NCI-H1417 (cell line): ENCODE results near the gene BCAR3.
"Not testable (repeated sequence)": the region's sequence is repeated elsewhere in the genome, so short reads cannot be mapped to it uniquely, and the experiment has no call there.

Source experiments
- DNase-seq, 3 experiments: peaks; one replicate each; lab custom pipeline; 2025; lab: John Stamatoyannopoulos, UW

Gene BCAR3

GRCh38 chr1:93705892-93706500, 24.4 kb upstream of the BCAR3 start:
- no peak for DNase-seq

DNA sequence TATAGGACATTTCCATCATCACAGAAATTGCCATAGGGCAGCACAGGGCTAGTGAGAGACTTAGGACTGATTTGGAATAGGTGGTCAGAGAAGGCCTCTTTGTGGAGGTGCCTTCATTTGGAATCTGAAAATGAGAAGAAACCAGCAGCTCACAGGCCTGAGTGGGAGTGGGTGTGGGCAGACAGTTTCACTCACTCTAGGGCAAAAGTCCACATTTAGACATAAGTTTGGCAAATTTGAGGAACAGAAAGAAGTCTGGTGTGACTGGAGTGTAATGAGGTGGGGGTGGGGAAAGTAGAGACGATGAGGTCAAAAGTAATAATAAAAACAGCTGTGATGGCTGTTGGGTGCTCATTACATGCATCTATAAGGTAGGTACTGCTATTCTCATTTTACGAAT, 22.4 kb upstream of the BCAR3 start:
- DNase-seq: no peak

DNA sequence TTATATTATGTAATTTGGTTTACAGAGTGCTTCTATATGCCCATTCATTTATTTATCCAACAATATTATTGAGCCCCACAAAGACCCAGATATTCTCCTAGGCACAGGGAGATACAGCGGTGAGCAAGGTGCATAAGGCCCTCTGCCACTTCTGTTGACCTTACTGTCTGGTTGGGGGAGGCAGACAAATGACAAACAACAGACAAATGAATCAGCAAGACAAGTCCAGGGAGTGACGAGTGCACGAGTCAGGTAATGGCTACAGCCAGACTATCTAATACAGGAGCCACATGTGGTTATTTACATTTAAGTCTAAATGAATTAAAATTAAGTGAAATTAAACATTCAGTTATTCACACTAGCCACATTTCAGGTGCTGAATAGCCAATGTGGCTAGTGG, 22.0 kb upstream of the BCAR3 start:
- peak in 1 of 3 experiments; percentile 52 for DNase-seq

DNA sequence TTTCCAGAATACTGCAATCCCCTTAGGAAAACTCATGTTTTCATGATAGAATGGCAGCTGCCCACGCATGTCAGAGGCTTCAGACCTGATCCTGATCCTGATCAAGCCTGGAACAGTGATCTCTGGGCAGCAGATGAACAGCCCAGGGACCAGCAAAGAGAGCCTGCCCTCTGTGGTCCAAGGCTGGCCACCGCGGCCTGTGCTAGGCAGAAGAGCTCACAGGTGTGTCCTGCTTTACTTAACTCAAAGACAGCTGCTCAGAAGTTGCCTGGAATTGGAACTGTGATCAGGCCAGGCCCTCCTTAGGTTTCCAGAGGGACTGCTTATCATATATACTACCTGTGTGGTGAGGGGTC, 21.2 kb upstream of the BCAR3 start:
- DNase-seq: no peak

DNA sequence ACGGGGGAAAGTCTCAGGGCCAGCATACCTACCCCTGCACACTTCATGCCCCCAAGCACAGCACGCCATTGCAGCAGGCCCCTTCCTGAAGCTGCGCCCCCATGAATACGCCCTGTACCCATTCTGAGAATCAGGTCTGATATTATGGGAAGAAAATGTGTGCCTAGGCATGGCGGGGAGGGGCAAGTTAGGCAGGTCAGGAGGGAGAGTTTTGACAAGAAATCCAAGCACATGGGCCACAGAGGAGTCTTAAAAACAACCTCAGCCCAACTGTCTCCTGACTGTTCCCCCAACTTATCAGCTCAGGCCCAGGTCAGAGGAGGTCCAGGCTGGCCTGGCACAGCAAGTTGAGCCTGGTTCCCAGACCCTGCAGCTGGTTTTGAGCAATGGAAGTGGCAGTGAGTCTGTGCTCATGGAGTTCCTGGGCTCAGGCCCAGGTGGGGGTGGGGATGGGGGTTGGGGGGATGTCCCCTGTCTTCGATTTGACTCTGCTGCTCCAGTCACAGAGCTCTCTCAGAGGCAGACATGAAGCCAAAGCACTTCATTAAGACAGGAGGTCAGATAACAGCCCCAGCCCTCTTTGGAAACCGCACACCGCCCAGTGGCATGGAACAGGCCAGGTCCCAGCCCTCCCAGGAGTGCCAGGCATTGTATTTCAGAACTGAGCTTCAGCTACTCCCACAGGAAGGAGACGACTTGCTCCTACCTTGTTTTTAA, 20.6 kb upstream of the BCAR3 start:
- DNase-seq: peak in 1 of 3 experiments; percentile 66

DNA sequence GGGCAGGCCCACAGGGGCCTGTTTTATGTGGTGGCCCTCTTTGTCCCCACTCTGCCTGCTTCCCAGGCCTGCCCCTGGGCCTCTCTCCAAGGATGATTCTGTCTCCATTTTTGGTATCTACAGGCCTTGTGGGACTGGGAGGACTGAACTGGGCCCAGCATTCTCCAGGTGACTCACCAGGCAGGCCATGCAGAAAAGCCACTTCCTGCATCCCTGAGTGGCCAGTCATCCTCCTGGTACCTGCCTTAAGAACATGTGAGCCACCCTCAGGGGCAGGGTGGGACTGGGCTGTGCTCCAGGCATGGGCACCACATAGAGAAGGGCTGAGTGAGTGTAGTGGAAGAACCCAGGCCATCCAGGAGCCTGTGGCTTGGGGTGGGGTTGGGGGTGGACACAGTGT, 20.0 kb upstream of the BCAR3 start:
- DNase-seq: no peak

DNA sequence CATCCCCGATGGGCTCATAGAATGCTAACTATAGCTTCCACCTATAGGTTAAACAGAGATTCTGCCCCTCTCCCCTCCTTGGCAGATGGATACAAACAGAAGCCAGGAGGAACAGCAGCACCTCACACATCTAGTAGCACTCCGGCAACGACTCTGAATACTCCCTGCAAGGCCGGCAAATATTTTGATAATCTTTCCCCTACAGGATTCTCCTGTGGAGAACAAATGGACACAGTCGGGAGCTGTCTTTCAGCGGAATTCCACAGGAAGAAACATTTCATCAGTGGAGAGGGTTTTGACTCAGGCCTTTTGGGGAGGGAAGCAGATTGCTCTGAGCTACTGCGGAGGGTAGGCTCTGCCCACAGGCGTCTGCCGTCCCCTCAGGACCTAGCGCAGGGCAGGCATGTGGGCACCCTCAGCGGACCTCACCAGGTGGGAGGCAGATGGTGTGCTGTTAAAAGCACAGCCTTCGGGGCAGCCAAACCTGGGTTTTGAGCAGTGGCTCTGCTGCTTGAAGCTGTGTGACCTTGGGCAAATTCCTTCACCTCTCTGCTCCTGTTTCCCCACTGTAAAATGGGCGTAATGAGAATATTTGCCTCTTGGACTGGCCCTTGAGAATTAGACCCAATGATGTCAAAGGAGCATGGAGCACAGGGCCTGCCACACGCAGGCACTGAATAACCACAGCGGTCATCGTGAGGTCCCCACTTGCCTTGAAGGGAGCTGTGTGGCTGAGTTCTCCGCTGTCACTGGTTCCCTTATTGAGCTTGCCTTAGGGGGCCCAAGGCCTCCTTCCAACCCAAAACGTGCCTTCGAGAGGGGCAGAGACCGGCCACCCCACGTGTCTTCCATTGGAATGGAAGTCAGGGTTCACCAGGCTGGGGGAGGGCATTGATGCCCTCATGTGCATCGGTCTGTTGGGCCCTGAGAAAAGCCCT, 19.2 kb upstream of the BCAR3 start:
- DNase-seq: no peak

GRCh38 chr1:93699503-93700168, 18.0 kb upstream of the BCAR3 start:
- no peak for DNase-seq

DNA sequence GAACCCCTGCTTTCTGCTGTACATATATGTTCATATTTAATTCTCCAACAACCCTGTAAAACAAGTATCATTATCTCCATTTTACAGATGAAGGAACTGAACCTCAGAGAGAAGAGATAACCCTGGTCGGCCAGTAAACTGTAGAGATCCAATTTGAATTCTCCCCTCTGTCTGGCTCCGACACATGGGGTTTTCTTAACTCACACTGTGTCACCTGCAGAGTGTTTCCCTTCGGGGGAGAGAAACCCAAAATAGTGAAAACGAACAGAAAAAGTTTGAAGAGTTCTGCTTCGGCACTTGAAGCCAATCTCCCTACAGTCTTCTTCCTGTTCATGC, 17.4 kb upstream of the BCAR3 start:
- DNase-seq: no peak

GRCh38 chr1:93698329-93699048, 16.9 kb upstream of the BCAR3 start:
- DNase-seq: no peak

DNA sequence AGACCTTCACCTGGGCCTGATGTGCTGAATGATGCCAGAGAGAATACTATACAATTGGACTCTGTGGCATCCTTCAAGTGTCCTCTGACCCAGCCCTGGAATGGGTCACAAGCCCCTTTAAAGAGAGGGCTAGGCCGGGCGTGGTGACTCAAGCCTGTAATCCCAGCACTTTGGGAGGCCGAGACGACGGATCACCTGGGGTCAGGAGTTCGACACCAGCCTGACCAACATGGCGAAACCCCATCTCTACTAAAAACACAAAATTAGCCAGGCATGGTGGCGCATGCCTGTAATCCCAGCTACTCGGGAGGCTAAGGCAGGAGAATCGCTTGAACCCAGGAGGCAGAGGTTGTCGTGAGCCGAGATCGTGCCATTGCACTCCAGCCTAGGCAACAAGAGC, 15.9 kb upstream of the BCAR3 start:
- not testable (repeated sequence) for DNase-seq

DNA sequence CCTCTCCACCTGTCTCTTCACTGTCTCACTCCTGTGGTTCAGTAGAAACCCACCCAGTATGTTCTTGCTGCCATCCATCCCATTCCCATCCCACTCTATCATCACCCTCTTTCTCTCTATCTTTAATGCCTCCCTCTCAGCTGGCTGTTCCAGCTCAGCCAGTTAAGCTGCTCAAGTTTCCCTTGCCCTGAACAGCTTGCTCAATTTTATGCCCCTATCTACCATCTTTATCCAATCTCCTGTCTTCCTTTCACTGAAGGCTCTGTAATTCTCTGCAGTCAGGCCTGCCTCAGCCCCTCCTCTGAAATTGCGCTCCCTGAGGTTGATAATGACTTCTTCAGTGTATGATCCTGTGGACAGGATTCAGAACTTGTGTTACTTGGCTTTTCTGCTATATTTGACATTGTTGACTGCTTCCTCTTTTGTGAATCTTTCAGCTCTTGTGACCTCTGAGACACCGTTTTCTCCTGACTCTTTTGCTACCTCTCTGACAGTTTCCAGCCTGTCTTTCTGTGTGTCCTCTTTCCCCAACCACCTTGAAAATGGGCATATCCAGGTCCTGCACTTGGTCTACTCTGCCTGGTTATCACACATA, 13.9 kb upstream of the BCAR3 start:
- DNase-seq: no peak

- DNase-seq: no peak
Observed at GRCh38 chr1:93694819-93695218, 13.2 kb upstream of the BCAR3 start.

DNA sequence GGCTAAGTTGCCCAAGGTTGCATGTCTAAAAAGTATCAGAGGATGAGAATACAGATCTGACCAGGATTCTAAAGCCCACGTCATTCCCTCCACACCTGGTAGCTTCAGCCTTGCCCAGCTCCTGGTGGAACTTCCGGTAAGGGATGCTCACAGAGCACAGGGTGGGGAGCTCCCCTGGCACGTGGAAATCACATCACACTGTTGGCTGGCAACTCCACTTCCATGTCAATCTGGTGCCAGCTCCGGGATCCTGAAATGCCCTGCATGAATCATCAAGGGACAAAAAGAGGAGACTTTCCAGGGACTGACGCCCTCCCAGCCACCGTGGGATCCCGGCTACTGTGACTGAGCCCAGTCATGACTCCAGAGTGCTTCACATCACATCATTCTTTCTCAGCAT, 12.4 kb upstream of the BCAR3 start:
- no peak for DNase-seq

GRCh38 chr1:93692983-93693591, 11.4 kb upstream of the BCAR3 start:
- DNase-seq: peak in 1 of 3 experiments; percentile 9

DNA sequence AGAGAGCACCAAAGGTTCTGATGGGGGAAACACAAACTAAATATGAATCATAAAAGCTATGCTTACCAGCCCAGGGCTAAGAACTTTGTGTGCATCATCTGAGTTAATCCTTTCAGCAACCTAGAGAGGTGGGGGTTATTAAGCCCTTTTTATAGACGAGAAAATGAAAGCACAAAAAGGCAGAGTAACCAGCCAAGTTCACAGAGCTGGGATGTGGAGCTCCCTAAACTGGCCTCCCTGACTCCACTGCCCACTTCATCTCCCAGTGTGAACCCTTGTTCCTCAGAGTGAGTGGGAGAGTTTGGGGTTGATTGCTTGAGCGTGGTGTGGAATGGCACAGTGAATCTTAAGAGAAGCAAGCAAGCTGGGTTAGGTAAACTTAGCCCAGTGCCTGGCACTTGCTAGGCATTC, 10.8 kb upstream of the BCAR3 start:
- no peak for DNase-seq

- DNase-seq: peak in 2 of 3 experiments; percentile 29 to 32
Observed at GRCh38 chr1:93692026-93692425, 10.4 kb upstream of the BCAR3 start.

GRCh38 chr1:93690921-93691789, 9.5 kb upstream of the BCAR3 start:
- DNase-seq: peak; percentile 29 to 55 (median 52)

GRCh38 chr1:93690341-93690740, 8.7 kb upstream of the BCAR3 start:
- no peak for DNase-seq
